Lung (tissue), 12 donors: ENCODE results near the gene SLC7A6OS. TPM values are rescaled to one million over a fixed set of nuclear protein-coding genes. Genes with fewer than 3 reads are reported as not detected.

Experiments
- ATAC-seq: fragments of 200-7000 bp; cut with Tn5 transposase; one replicate; pipeline ENCODE4 v1.9.1; 2020; ENCODE audit warnings: moderate number of reproducible peaks; ENCODE audit not compliant: insufficient read depth, low FRiP score
- DNase-seq, 3 donors: peaks; one replicate each; pipeline ENCODE4 v3.0.0-alpha.2; 2013 to 2017
- H3K27ac ChIP-seq, 2 donors: one replicate each; pipeline ENCODE4 v1.5.1; 2013; ENCODE audit warnings: mild to moderate bottlenecking in 2 of 2, moderate library complexity in 2 of 2, control low read depth in 1 of 2, inconsistent platforms in 1 of 2, low read depth in 1 of 2, low read length in 1 of 2
- H3K27me3 ChIP-seq, 3 donors: one replicate each; pipeline ENCODE4 v1.5.1; 2013; ENCODE audit warnings: low read length in 2 of 3; ENCODE audit not compliant: control insufficient read depth in 3 of 3, insufficient read depth in 3 of 3
- H3K36me3 ChIP-seq, 4 donors: one replicate each; pipeline ENCODE4 v1.5.1; 2013; ENCODE audit warnings: low read length in 4 of 4, mild to moderate bottlenecking in 1 of 4, moderate library complexity in 1 of 4; ENCODE audit not compliant: control insufficient read depth in 4 of 4, insufficient read depth in 4 of 4
- H3K4me1 ChIP-seq, 5 donors: one replicate each; pipeline ENCODE4 v1.5.1; 2013; ENCODE audit warnings: low read length in 5 of 5, mild to moderate bottlenecking in 2 of 5, moderate library complexity in 1 of 5; ENCODE audit not compliant: control insufficient read depth in 5 of 5, insufficient read depth in 5 of 5
- H3K4me3 ChIP-seq: one replicate; pipeline ENCODE4 v1.5.1; 2013; ENCODE audit warnings: mild to moderate bottlenecking, control low read depth, moderate library complexity
- H3K9ac ChIP-seq, 2 donors: one replicate each; pipeline ENCODE4 v1.5.1; 2013; ENCODE audit warnings: low read length in 2 of 2, control low read depth in 1 of 2; ENCODE audit not compliant: insufficient read depth in 1 of 2
- H3K9me3 ChIP-seq, 4 donors: one replicate each; pipeline ENCODE4 v1.5.1; 2013; ENCODE audit warnings: low read length in 3 of 4, mild to moderate bottlenecking in 1 of 4, moderate library complexity in 1 of 4; ENCODE audit not compliant: control insufficient read depth in 4 of 4, insufficient read depth in 3 of 4
- CTCF ChIP-seq: IDR thresholded peaks from 2 replicates; pipeline ENCODE4 v1.5.1; 2012; ENCODE audit warnings: mild to moderate bottlenecking; ENCODE audit errors: control extremely low read depth, extremely low read depth
- WGBS, 2 donors: extraction: QIAGEN DNeasy Blood & Tissue Kit; methylation state at CpG; one replicate each; pipeline ENCODE4 v1.1.7; 2013; 5-methylcytosine and 5-hydroxymethylcytosine counted together
- polyA plus RNA-seq, 2 donors: library from polyadenylated mRNA; stranded (reverse); fragments of 200-250 nt; gene quantifications; one replicate each; pipeline ENCODE4 v1.2.1, GENCODE V29; 2013
- total RNA-seq, 2 donors: library from RNA; depleted of rRNA in 1 of 2; stranded (reverse); fragments of >200 nt in 1 of 2; gene quantifications; one replicate each; pipeline ENCODE4 v1.2.1, GENCODE V29; 2014 to 2021
- donor health status: control.
- donor health status: control.
- donor health status: Bipolar disorder and iron deficiency.
- donor health status: healthy.
- donor health status: DM: yes; HTN: yes; CAD: no.

Gene SLC7A6OS
- total and polyA plus RNA-seq, 4 donors, result 6.3 to 18.9 (median 12.0) TPM

DNA sequence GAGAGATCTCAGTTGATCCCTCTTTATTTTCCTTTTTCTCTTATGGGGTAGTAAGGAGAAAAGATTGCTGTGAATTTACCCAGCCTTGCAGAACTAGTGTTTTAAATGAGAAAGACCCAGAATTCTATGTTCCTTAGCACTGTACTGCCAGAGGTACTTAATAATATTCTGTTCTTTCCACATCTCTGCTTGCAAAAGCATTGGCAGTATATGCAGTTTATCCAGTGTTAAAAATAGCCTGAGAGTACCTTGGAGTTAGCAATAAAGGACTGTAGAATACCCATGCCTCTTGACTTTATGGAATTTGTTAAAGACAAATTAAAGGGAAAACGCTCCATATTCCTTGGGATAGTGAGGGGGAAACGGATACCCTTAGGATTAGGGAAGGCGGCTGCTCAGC, 34.5 kb downstream of the SLC7A6OS start:
- no peak for TF ChIP-seq CTCF
- Histone ChIP-seq H3K9me3 (peaks cover 0 to 3% (median 0%) of the 10 kb centered on the region in 4 donors), H3K4me3 (no peak overlapping the region), H3K27ac (peak overlapping the region; percentile 45 to 77), H3K4me1 (peaks cover 0 to 8% (median 0%) of the 10 kb centered on the region in 5 donors), H3K36me3 (peaks cover 0 to 14% (median 5%) of the 10 kb centered on the region in 4 donors), H3K9ac (no peak overlapping the region), H3K27me3 (no peaks in the 10 kb centered on the region)
- 68 to 69% methylated on average over 3 of the region's 3 CpGs for WGBS, 2 donors
- DNase-seq, result peak in 2 of 3 donors; percentile 11 to 49
- ATAC-seq, result no peak

- peak overlapping the region; percentile 60 to 69 for H3K27ac ChIP-seq
- H3K9ac ChIP-seq, result peak overlapping the region in 1 of 2 donors; percentile 28
- H3K36me3 ChIP-seq, result peaks cover 0 to 14% (median 4%) of the 10 kb centered on the region in 4 donors
- ATAC-seq (no peak), DNase-seq (no peak)
- H3K4me3 ChIP-seq, result no peak overlapping the region
- WGBS, 2 donors, result 32 to 41% methylated on average over 4 of the region's 4 CpGs
- H3K27me3 ChIP-seq, result no peaks in the 10 kb centered on the region
- H3K9me3 ChIP-seq, result peaks cover 0 to 3% (median 0%) of the 10 kb centered on the region in 4 donors
- peaks cover 0 to 11% (median 0%) of the 10 kb centered on the region in 5 donors for H3K4me1 ChIP-seq
- no peak for TF ChIP-seq CTCF
These were observed 35.0 kb downstream of the SLC7A6OS start for GRCh38 chr16:68275611-68276191.

- DNase-seq, result no peak
- no peak overlapping the region for H3K9ac ChIP-seq
- WGBS, 2 donors, result 87 to 92% methylated on average over 4 of the region's 4 CpGs
- no peak for TF ChIP-seq CTCF
- H3K27ac ChIP-seq, result peak overlapping the region in 1 of 2 donors; percentile 2
- no peaks in the 10 kb centered on the region for H3K27me3 ChIP-seq
- peaks cover 0 to 18% (median 0%) of the 10 kb centered on the region in 5 donors for H3K4me1 ChIP-seq
- peaks cover 0 to 3% (median 0%) of the 10 kb centered on the region in 4 donors for H3K9me3 ChIP-seq
- no peak overlapping the region for H3K4me3 ChIP-seq
- no peak for ATAC-seq
- H3K36me3 ChIP-seq, result peaks cover 0 to 14% (median 4%) of the 10 kb centered on the region in 4 donors
These were observed 36.3 kb downstream of the SLC7A6OS start for GRCh38 chr16:68274441-68274840.
